ENCODE results near the gene PLA2G4A. TPM values are rescaled to one million over a fixed set of nuclear protein-coding genes. Genes with fewer than 3 reads are reported as not detected.

Gene PLA2G4A
- total RNA-seq = 4.7 TPM
- 3.7 TPM for polyA plus RNA-seq
- long read RNA-seq, donor 1 = 0 reads
- long read RNA-seq, donor 2 = 0 reads
- long read RNA-seq, donor 3, partial matches to known transcripts = 0 of 1 reads
- long read RNA-seq, donor 3, other reads (novel, unspliced or antisense) = 0 of 1 reads
- long read RNA-seq, donor 4 = 0 reads
- long read RNA-seq, donor 5, partial matches to known transcripts = 0 of 1 reads
- long read RNA-seq, donor 5, other reads (novel, unspliced or antisense) = 0 of 1 reads
- long read RNA-seq, donor 6 = 0 reads
- long read RNA-seq, donor 7, partial matches to known transcripts = 0 of 1 reads
- long read RNA-seq, donor 7, other reads (novel, unspliced or antisense) = 0 of 1 reads
- long read RNA-seq, donor 8 = 0 reads
- long read RNA-seq, donor 9, partial matches to known transcripts = 0 of 1 reads
- long read RNA-seq, donor 9, other reads (novel, unspliced or antisense) = 0 of 1 reads
- long read RNA-seq, donor 10 = 0 reads

DNA sequence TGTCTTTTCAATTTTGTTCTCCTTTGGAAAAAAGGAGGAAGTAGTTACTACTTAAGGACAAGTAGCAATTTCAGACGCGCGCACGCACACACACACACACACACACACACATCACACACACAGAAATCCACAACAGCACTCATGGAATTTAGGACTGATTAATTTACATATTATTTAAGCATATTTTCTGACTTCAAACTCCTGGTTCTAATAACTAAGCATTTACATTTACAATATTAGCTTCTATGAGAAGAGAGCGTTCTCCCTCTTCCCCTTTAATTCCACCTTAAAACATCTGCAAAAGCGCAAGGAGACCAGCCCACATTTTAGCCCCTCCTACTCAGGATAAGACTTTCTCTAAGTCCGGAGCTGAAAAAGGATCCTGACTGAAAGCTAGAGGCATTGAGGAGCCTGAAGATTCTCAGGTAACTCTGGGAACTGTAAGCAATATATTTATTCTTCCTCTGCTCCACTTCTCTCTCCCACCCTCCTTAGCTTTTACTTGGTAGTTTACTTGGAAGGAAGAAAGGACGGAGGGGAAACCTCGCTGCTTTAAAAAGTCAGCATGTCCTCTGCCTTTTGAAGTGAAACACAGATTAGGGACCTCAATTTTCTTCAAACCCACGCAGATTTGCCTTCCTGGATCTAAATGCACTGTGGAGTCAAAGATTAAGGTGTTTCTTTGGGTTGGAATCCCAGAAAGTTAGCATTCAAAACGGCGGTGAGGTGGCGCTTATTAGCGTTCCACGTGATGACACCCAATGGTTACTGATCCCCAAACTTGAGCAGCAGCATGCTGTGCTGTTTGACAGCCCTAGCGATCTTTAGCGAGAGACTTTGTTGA, at the start of gene PLA2G4A:
Gene PLA2G4A, plus strand, starts transcription at position 339 of the 844 bp plus-strand sequence. CDS start 25,406 bp downstream, outside the sequence.
- peak; percentile 11 to 82 (median 55) for DNase-seq (ENCODE audit: low read depth in 6 of 9, low spot score in 9 of 9)
- peak within 1 kb of the TSS; percentile 45 to 58 for H3K4me3 ChIP-seq (ENCODE audit: low read length in 2 of 2)
- H3K9me3 ChIP-seq (ENCODE audit: control insufficient read depth in 2 of 2, insufficient read depth in 1 of 2, low read length in 1 of 2) = no peaks in the 10 kb centered on the region
- no peaks in the 10 kb centered on the region for H3K36me3 ChIP-seq (ENCODE audit: control insufficient read depth in 2 of 2, insufficient read depth in 2 of 2, low read length in 1 of 2)
- no peaks in the 10 kb centered on the region for H3K27me3 ChIP-seq (ENCODE audit: control insufficient read depth in 2 of 2, insufficient read depth in 1 of 2, low read length in 1 of 2)
- peak within 1 kb of the TSS in 1 of 2 donors; percentile 69 for H3K27ac ChIP-seq (ENCODE audit: low read depth in 1 of 2, low read length in 1 of 2)
- H3K4me1 ChIP-seq (ENCODE audit: control insufficient read depth in 2 of 2, insufficient read depth in 2 of 2, low read length in 2 of 2) = no peaks in the 10 kb centered on the region
- WGBS = 2% methylated on average over 17 of the region's 17 CpGs

DNA sequence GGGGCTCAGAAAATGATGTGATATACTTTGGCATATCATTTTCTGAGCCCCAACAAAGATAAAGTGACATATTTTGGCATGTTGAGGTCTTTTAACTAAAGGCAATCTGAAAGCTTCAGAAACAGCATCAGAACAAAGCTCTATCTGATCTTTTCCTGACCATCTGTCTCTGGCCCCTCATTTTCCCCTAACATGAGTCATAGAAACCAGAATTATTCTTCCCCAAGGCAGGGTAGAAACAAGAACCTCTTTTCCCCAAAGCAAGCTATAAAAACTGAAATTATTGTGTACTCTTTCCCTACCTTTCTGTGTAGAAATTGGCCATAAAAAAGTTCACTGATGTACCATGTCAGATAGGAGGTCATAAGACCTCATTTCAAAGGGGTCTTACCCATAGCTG, 48.7 kb upstream of the PLA2G4A start:
- Histone ChIP-seq H3K9me3 (ENCODE audit: control insufficient read depth in 2 of 2, insufficient read depth in 1 of 2, low read length in 1 of 2) (no peaks in the 10 kb centered on the region), H3K36me3 (ENCODE audit: control insufficient read depth in 2 of 2, insufficient read depth in 2 of 2, low read length in 1 of 2) (no peaks in the 10 kb centered on the region), H3K4me1 (ENCODE audit: control insufficient read depth in 2 of 2, insufficient read depth in 2 of 2, low read length in 2 of 2) (no peaks in the 10 kb centered on the region), H3K4me3 (ENCODE audit: low read length in 2 of 2) (no peak overlapping the region), H3K27me3 (ENCODE audit: control insufficient read depth in 2 of 2, insufficient read depth in 1 of 2, low read length in 1 of 2) (no peaks in the 10 kb centered on the region), H3K27ac (ENCODE audit: low read depth in 1 of 2, low read length in 1 of 2) (no peak overlapping the region)
- no peak for DNase-seq (ENCODE audit: low read depth in 6 of 9, low spot score in 9 of 9)

DNA sequence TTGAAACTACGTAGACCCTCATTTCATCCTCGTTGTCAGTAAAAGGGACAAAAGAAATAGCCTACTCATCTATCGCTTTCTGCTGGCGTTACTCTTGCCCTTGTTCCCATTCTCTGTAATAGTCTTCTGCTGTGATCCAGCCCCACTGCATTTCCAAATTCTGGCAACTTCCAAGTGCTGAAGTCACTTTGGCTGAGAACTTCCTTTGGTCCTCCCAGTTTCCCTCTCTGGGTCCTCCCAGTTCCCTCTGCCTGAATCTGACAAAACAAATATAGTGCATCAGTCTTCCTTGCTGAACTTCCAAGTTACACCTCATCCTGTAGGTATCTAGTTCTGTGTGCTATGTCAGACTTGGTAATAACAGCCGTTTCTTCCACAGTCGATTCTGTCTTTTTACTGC, 47.0 kb upstream of the PLA2G4A start:
- H3K4me3 ChIP-seq (ENCODE audit: low read length in 2 of 2) = no peak overlapping the region
- H3K27ac ChIP-seq (ENCODE audit: low read depth in 1 of 2, low read length in 1 of 2) = no peak overlapping the region
- no peak for DNase-seq (ENCODE audit: low read depth in 6 of 9, low spot score in 9 of 9)
- no peaks in the 10 kb centered on the region for H3K4me1 ChIP-seq (ENCODE audit: control insufficient read depth in 2 of 2, insufficient read depth in 2 of 2, low read length in 2 of 2)
- WGBS = 89% methylated on average over 6 of the region's 6 CpGs
- no peaks in the 10 kb centered on the region for H3K36me3 ChIP-seq (ENCODE audit: control insufficient read depth in 2 of 2, insufficient read depth in 2 of 2, low read length in 1 of 2)
- no peaks in the 10 kb centered on the region for H3K27me3 ChIP-seq (ENCODE audit: control insufficient read depth in 2 of 2, insufficient read depth in 1 of 2, low read length in 1 of 2)
- H3K9me3 ChIP-seq (ENCODE audit: control insufficient read depth in 2 of 2, insufficient read depth in 1 of 2, low read length in 1 of 2) = no peaks in the 10 kb centered on the region

DNA sequence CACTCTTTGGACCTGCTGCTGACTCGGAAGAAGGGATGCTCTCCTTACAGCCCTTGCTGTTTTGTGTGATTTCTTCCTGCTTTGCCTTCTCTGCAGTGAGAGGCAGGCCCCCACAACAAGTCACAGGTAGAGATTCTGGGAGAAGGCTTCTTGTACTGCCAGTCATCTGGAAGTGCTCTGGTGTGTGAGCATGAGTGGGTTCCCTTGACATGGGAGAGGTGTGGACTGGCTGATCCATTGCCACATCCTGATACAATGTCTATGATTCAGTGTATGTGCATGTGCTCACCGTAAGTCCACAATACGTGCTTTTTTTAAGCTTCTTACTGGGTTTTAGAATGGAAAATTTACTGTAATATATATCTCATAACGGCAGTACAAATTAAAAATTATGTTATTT, 46.0 kb upstream of the PLA2G4A start:
- no peak for DNase-seq (ENCODE audit: low read depth in 6 of 9, low spot score in 9 of 9)
- no peak overlapping the region for H3K4me3 ChIP-seq (ENCODE audit: low read length in 2 of 2)
- no peaks in the 10 kb centered on the region for H3K9me3 ChIP-seq (ENCODE audit: control insufficient read depth in 2 of 2, insufficient read depth in 1 of 2, low read length in 1 of 2)
- WGBS = 96% methylated on average over 4 of the region's 4 CpGs
- H3K4me1 ChIP-seq (ENCODE audit: control insufficient read depth in 2 of 2, insufficient read depth in 2 of 2, low read length in 2 of 2) = no peaks in the 10 kb centered on the region
- H3K27me3 ChIP-seq (ENCODE audit: control insufficient read depth in 2 of 2, insufficient read depth in 1 of 2, low read length in 1 of 2) = no peaks in the 10 kb centered on the region
- no peak overlapping the region for H3K27ac ChIP-seq (ENCODE audit: low read depth in 1 of 2, low read length in 1 of 2)
- H3K36me3 ChIP-seq (ENCODE audit: control insufficient read depth in 2 of 2, insufficient read depth in 2 of 2, low read length in 1 of 2) = no peaks in the 10 kb centered on the region

DNA sequence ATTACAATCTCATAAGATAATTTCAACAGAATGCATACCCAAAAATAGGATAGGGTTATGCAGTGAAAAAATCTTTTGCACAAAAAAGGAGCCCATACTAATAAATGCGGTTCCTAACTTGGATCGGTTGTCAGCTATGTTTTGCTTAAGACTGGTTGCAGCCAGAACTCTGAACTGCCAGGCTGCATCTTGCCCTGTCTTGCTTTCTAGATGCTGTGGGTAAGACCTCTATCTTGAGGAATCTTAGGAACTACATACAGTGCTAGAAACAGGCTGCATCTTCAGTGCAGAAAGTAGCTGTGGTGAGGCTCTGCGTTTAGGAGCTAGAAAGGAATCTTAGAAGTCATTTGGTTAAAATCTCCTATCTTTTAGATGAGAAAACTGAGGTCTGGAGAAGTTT, 45.6 kb upstream of the PLA2G4A start:
- H3K4me1 ChIP-seq (ENCODE audit: control insufficient read depth in 2 of 2, insufficient read depth in 2 of 2, low read length in 2 of 2) = no peaks in the 10 kb centered on the region
- WGBS = 95% methylated on average over 3 of the region's 3 CpGs
- no peak overlapping the region for H3K4me3 ChIP-seq (ENCODE audit: low read length in 2 of 2)
- no peaks in the 10 kb centered on the region for H3K36me3 ChIP-seq (ENCODE audit: control insufficient read depth in 2 of 2, insufficient read depth in 2 of 2, low read length in 1 of 2)
- no peak for DNase-seq (ENCODE audit: low read depth in 6 of 9, low spot score in 9 of 9)
- no peaks in the 10 kb centered on the region for H3K27me3 ChIP-seq (ENCODE audit: control insufficient read depth in 2 of 2, insufficient read depth in 1 of 2, low read length in 1 of 2)
- no peaks in the 10 kb centered on the region for H3K9me3 ChIP-seq (ENCODE audit: control insufficient read depth in 2 of 2, insufficient read depth in 1 of 2, low read length in 1 of 2)
- H3K27ac ChIP-seq (ENCODE audit: low read depth in 1 of 2, low read length in 1 of 2) = no peak overlapping the region

DNA sequence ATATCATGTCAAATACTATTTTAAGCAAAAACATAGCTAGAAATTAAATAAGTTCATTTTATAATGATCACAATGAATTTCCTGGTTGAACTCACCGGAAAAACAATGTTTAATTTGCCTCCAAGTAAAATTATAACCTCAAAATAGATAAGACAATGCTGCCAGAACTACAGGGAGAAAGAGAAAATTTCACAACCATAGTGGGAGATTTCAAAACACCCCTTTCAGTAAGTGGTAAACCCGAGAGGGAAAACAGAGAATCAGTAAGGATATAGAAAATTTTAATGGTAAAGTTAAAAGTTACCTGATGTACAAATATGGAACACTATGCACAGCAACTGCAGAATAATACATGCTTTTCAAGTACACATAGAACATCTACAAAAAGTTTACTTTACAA, 43.2 kb upstream of the PLA2G4A start:
- Histone ChIP-seq H3K36me3 (ENCODE audit: control insufficient read depth in 2 of 2, insufficient read depth in 2 of 2, low read length in 1 of 2) (no peaks in the 10 kb centered on the region), H3K27me3 (ENCODE audit: control insufficient read depth in 2 of 2, insufficient read depth in 1 of 2, low read length in 1 of 2) (no peaks in the 10 kb centered on the region), H3K4me1 (ENCODE audit: control insufficient read depth in 2 of 2, insufficient read depth in 2 of 2, low read length in 2 of 2) (no peaks in the 10 kb centered on the region), H3K27ac (ENCODE audit: low read depth in 1 of 2, low read length in 1 of 2) (no peak overlapping the region), H3K9me3 (ENCODE audit: control insufficient read depth in 2 of 2, insufficient read depth in 1 of 2, low read length in 1 of 2) (no peaks in the 10 kb centered on the region), H3K4me3 (ENCODE audit: low read length in 2 of 2) (no peak overlapping the region)
- WGBS = 90% methylated on average over 2 of the region's 2 CpGs
- no peak for DNase-seq (ENCODE audit: low read depth in 6 of 9, low spot score in 9 of 9)

- 96% methylated on average over 1 of the region's 1 CpG for WGBS
- no peaks in the 10 kb centered on the region for H3K9me3 ChIP-seq (ENCODE audit: control insufficient read depth in 2 of 2, insufficient read depth in 1 of 2, low read length in 1 of 2)
These were observed 38.6 kb upstream of the PLA2G4A start for GRCh38 chr1:186790101-186790500.

GRCh38 chr1:186792870-186793581, 35.7 kb upstream of the PLA2G4A start:
- 89% methylated on average over 7 of the region's 7 CpGs for WGBS
- Histone ChIP-seq H3K4me1 (ENCODE audit: control insufficient read depth in 2 of 2, insufficient read depth in 2 of 2, low read length in 2 of 2) (no peaks in the 10 kb centered on the region), H3K27me3 (ENCODE audit: control insufficient read depth in 2 of 2, insufficient read depth in 1 of 2, low read length in 1 of 2) (no peaks in the 10 kb centered on the region), H3K36me3 (ENCODE audit: control insufficient read depth in 2 of 2, insufficient read depth in 2 of 2, low read length in 1 of 2) (no peaks in the 10 kb centered on the region), H3K27ac (ENCODE audit: low read depth in 1 of 2, low read length in 1 of 2) (no peak overlapping the region), H3K9me3 (ENCODE audit: control insufficient read depth in 2 of 2, insufficient read depth in 1 of 2, low read length in 1 of 2) (no peaks in the 10 kb centered on the region), H3K4me3 (ENCODE audit: low read length in 2 of 2) (no peak overlapping the region)
- DNase-seq (ENCODE audit: low read depth in 6 of 9, low spot score in 9 of 9) = no peak

More at GRCh38 chr1:186790101-186790500, 38.6 kb upstream of the PLA2G4A start:
- DNase-seq (ENCODE audit: low read depth in 6 of 9, low spot score in 9 of 9) = no peak
- Histone ChIP-seq H3K36me3 (ENCODE audit: control insufficient read depth in 2 of 2, insufficient read depth in 2 of 2, low read length in 1 of 2) (no peaks in the 10 kb centered on the region), H3K27ac (ENCODE audit: low read depth in 1 of 2, low read length in 1 of 2) (no peak overlapping the region), H3K4me3 (ENCODE audit: low read length in 2 of 2) (no peak overlapping the region), H3K27me3 (ENCODE audit: control insufficient read depth in 2 of 2, insufficient read depth in 1 of 2, low read length in 1 of 2) (no peaks in the 10 kb centered on the region), H3K4me1 (ENCODE audit: control insufficient read depth in 2 of 2, insufficient read depth in 2 of 2, low read length in 2 of 2) (no peaks in the 10 kb centered on the region)

DNA sequence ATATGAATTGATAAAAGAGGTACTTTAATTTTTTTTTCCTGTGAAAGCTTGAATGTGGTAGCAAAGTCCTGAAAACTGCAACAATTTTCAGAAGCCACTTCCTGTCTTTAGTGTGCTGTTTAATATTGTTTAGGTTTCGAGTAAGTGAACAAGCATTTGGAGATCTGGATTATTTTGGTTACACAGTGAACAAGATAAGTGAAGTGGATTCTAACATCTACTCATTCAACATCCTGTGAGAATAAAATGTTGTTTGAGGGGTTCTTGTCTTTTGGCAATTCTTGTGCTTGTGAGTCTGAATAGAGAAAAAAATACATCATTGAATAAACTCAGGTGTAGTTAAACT, 35.2 kb upstream of the PLA2G4A start:
- Histone ChIP-seq H3K4me3 (ENCODE audit: low read length in 2 of 2) (no peak overlapping the region), H3K27me3 (ENCODE audit: control insufficient read depth in 2 of 2, insufficient read depth in 1 of 2, low read length in 1 of 2) (no peaks in the 10 kb centered on the region), H3K27ac (ENCODE audit: low read depth in 1 of 2, low read length in 1 of 2) (no peak overlapping the region), H3K4me1 (ENCODE audit: control insufficient read depth in 2 of 2, insufficient read depth in 2 of 2, low read length in 2 of 2) (no peaks in the 10 kb centered on the region), H3K9me3 (ENCODE audit: control insufficient read depth in 2 of 2, insufficient read depth in 1 of 2, low read length in 1 of 2) (no peaks in the 10 kb centered on the region), H3K36me3 (ENCODE audit: control insufficient read depth in 2 of 2, insufficient read depth in 2 of 2, low read length in 1 of 2) (no peaks in the 10 kb centered on the region)
- no peak for DNase-seq (ENCODE audit: low read depth in 6 of 9, low spot score in 9 of 9)
- 59% methylated on average over 1 of the region's 1 CpG for WGBS
